Measurements from ENCODE around the gene UBE2G1.

DNA sequence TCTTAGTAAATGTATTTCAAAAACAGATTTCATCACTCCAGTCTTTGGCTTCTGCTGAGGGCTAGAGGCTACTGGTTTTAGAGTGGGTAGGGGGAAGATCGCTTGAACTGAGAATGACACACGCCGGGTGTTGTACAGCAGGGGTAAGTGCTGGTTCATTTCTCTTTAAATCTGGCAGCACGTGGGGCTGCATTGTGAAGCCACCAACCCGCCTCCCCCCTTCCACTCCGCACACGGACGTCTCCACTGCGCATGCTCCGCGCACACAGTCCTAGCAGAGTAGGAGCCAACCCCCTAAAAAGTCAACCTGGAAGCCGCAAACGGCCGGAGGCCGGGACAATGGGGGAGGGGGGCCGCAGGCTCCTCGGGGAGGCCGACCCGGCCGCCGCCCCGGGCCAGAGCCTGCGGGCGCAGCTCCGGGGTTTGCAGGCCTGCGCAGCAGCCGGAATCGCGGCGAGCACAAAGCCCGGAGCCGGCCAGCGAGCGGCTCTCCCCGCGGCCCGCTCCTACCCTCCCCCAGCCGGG is 1.3 kb downstream of the UBE2G1 start:
- TF ChIP-seq, protein P1, sequence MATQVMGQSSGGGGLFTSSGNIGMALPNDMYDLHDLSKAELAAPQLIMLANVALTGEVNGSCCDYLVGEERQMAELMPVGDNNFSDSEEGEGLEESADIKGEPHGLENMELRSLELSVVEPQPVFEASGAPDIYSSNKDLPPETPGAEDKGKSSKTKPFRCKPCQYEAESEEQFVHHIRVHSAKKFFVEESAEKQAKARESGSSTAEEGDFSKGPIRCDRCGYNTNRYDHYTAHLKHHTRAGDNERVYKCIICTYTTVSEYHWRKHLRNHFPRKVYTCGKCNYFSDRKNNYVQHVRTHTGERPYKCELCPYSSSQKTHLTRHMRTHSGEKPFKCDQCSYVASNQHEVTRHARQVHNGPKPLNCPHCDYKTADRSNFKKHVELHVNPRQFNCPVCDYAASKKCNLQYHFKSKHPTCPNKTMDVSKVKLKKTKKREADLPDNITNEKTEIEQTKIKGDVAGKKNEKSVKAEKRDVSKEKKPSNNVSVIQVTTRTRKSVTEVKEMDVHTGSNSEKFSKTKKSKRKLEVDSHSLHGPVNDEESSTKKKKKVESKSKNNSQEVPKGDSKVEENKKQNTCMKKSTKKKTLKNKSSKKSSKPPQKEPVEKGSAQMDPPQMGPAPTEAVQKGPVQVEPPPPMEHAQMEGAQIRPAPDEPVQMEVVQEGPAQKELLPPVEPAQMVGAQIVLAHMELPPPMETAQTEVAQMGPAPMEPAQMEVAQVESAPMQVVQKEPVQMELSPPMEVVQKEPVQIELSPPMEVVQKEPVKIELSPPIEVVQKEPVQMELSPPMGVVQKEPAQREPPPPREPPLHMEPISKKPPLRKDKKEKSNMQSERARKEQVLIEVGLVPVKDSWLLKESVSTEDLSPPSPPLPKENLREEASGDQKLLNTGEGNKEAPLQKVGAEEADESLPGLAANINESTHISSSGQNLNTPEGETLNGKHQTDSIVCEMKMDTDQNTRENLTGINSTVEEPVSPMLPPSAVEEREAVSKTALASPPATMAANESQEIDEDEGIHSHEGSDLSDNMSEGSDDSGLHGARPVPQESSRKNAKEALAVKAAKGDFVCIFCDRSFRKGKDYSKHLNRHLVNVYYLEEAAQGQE (IDR thresholded peaks at IDR 0.05; ENCODE audit: low read depth), result no peak
- TF ChIP-seq CREB1 (IDR thresholded peaks at IDR 0.05; ENCODE audit: low read depth), result no peak
- no peak for TF ChIP-seq EP300 (IDR thresholded peaks at IDR 0.05; ENCODE audit: borderline replicate concordance)
- no peak for TF ChIP-seq CEBPB (IDR thresholded peaks at IDR 0.05)
- no peak for TF ChIP-seq NFIC (IDR thresholded peaks at IDR 0.05)
